ENCODE results near the gene RAD51B.

The RAD51B gene

GRCh38 chr14:68569970-68570409, 750.4 kb downstream of the RAD51B start:
- TF ChIP-seq CTCF (IDR thresholded peaks at IDR 0.05; ENCODE audit: insufficient read depth, low read depth, low read length, missing control alignments): no peak
- no peak for DNase-seq (ENCODE audit: low read depth)
- no peak overlapping the region for H3K4me3 ChIP-seq (ENCODE audit: low read depth, low read length)

- H3K4me3 ChIP-seq (ENCODE audit: low read depth, low read length): no peak overlapping the region
- no peak for TF ChIP-seq CTCF (IDR thresholded peaks at IDR 0.05; ENCODE audit: insufficient read depth, low read depth, low read length, missing control alignments)
- no peak for DNase-seq (ENCODE audit: low read depth)
These were observed 751.6 kb downstream of the RAD51B start for GRCh38 chr14:68571114-68571591.

DNA sequence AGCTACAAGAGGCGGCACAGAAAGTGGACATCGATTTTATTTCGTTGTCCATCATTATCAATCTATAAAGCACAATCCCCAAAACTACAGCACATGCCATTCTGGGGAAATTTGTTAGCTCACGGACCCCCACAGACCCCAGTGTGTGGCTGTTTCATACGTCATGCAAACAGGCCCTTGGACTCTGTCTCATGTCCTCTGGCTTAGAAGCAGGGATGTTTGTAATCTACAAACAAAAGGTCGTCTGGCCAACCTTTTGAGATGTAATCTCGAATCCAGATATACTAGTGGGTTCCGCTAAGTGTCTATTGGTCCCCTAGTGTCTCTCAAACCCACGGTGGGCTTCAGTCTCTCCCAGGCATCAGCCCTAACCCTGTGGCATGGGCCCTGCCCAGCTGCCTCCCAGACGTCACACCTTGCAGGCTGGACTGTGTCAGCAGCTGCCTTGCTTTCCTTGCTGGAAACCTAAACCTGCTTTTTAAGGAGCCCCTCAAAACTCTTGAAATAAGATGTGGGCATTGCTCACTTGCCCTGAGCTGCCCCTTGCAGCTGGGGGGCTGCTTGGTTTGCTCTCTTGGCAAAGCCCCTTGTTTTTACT, 752.4 kb downstream of the RAD51B start:
- no peak for DNase-seq (ENCODE audit: low read depth)
- TF ChIP-seq CTCF (IDR thresholded peaks at IDR 0.05; ENCODE audit: insufficient read depth, low read depth, low read length, missing control alignments): no peak
- no peak overlapping the region for H3K4me3 ChIP-seq (ENCODE audit: low read depth, low read length)

DNA sequence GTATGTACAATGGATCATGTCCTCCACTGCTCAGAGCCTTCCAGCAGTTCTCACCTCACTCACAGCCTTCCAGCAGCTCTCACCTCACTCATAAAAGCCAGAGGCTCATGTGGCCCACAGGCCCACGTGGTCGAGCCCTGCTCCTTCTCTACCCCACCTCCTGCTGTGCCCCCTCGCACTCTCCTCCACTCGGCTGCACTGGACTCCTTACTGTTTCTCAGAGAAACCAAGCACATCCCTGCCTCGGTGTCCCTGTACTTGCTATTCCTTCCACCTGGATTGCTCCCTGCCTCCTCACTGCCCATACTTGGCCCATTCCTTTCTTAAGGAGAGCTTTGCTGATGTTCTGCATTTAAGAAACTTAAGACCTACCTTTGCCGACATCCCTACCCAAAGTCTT, 753.5 kb downstream of the RAD51B start:
- TF ChIP-seq CTCF (IDR thresholded peaks at IDR 0.05; ENCODE audit: insufficient read depth, low read depth, low read length, missing control alignments): no peak
- DNase-seq (ENCODE audit: low read depth): no peak
- no peak overlapping the region for H3K4me3 ChIP-seq (ENCODE audit: low read depth, low read length)

DNA sequence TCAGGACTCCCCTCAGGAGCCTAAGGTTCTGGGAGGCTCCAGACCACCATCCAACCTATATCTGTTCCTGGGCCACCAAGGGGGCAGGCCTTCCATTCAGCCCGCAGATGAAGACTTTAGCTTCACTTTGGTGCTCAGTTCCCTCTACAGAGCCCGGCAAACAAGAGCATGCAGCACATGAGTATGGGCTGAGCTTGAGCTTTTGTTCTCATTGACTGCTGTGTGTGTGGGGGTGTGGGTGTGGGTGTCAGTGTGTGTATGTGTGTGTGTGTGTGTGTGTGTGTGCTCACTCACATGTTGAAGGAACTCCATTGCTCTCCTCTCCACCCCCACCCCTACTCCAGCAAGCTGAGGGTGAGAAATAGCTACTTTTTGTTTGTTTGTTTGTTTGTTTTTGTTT, 754.1 kb downstream of the RAD51B start:
- TF ChIP-seq CTCF (IDR thresholded peaks at IDR 0.05; ENCODE audit: insufficient read depth, low read depth, low read length, missing control alignments): no peak
- no peak overlapping the region for H3K4me3 ChIP-seq (ENCODE audit: low read depth, low read length)

GRCh38 chr14:68574461-68574860, 754.9 kb downstream of the RAD51B start:
- no peak for DNase-seq (ENCODE audit: low read depth)
- H3K4me3 ChIP-seq (ENCODE audit: low read depth, low read length): no peak overlapping the region
- TF ChIP-seq CTCF (IDR thresholded peaks at IDR 0.05; ENCODE audit: insufficient read depth, low read depth, low read length, missing control alignments): no peak

More for the DNA sequence above, 754.1 kb downstream of the RAD51B start:
- DNase-seq (ENCODE audit: low read depth): no peak

DNA sequence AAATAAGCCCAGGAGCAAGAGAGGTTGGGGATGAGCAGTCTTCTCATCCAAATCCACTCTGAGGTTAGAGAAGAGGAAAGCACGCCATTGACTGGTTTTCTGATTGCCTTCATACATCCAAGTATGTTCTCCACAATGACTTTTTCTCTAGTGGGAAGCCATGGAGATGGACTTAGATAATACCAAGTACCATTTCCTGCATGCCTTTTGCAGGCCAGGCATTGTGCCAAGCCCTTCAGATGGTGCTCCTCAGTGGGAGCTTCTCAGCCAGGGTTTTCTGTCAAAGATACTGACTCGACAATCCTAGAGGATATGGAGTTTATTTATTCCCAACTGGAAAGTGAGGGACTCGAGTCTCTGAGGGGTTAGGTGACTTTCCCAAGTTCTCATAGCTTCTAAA, 755.3 kb downstream of the RAD51B start:
- no peak for TF ChIP-seq CTCF (IDR thresholded peaks at IDR 0.05; ENCODE audit: insufficient read depth, low read depth, low read length, missing control alignments)
- DNase-seq (ENCODE audit: low read depth): no peak
- no peak overlapping the region for H3K4me3 ChIP-seq (ENCODE audit: low read depth, low read length)

All from GM12865 (cell line).